ENCODE results near the gene NBAS. TPM values are rescaled to one million over a fixed set of nuclear protein-coding genes. Genes with fewer than 3 reads are reported as not detected.

Gene NBAS
- total RNA-seq, 1 experiment from 2014 or later: 44.2 TPM

DNA sequence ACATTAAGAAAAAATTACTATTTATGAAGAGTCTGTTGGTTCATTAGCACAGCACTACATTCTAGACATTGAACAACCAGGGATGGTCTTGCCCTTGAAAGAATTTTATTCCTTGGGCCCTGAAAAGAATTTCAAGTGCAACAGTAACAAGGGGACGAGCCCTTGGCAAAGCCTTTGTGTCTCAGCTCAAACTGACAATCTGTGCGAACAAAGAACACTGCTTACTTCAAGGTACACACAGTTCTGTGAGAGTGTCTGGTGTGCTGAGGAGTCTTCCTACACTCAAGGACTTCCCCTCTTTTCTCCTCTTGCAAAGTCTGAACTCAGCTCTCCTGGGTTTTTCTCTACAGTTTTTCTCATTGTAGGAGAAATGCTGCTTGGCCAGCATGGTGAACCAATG is 373.4 kb downstream of the NBAS start:
- H3K9me3 ChIP-seq (replicated peaks): no peaks in the 10 kb centered on the region
- H3K4me3 ChIP-seq: no peak overlapping the region
- H3K27me3 ChIP-seq: no peaks in the 10 kb centered on the region
- DNase-seq: no peak
- H3K4me1 ChIP-seq: no peaks in the 10 kb centered on the region
- H3K27ac ChIP-seq: no peak overlapping the region
- H3K36me3 ChIP-seq: 0 out of 2 replicates have a peak, but pooled peaks cover 3% of the 10 kb centered on the region

- 0 out of 2 replicates have a peak, but pooled peaks cover 3% of the 10 kb centered on the region for H3K36me3 ChIP-seq
- H3K27ac ChIP-seq: no peak overlapping the region
- no peaks in the 10 kb centered on the region for H3K9me3 ChIP-seq (replicated peaks)
- no peaks in the 10 kb centered on the region for H3K27me3 ChIP-seq
- no peak for DNase-seq
- H3K4me3 ChIP-seq: no peak overlapping the region
- H3K4me1 ChIP-seq: no peaks in the 10 kb centered on the region
Measured at GRCh38 chr2:15186118-15186517, 375.0 kb downstream of the NBAS start.

GRCh38 chr2:15184491-15184890 is 376.6 kb downstream of the NBAS start:
- Histone ChIP-seq H3K4me1 (no peaks in the 10 kb centered on the region), H3K9me3 (replicated peaks) (no peaks in the 10 kb centered on the region), H3K4me3 (no peak overlapping the region), H3K36me3 (0 out of 2 replicates have a peak, but pooled peaks cover 3% of the 10 kb centered on the region), H3K27me3 (no peaks in the 10 kb centered on the region), H3K27ac (no peak overlapping the region)
- DNase-seq: no peak

GRCh38 chr2:15182275-15182674 is 378.9 kb downstream of the NBAS start:
- Histone ChIP-seq H3K9me3 (replicated peaks) (no peaks in the 10 kb centered on the region), H3K27ac (no peak overlapping the region), H3K27me3 (no peaks in the 10 kb centered on the region)

GRCh38 chr2:15181092-15181745 is 379.9 kb downstream of the NBAS start:
- 0 out of 2 replicates have a peak, but pooled peaks cover 2% of the 10 kb centered on the region for H3K36me3 ChIP-seq
- H3K4me3 ChIP-seq: no peak overlapping the region
- no peaks in the 10 kb centered on the region for H3K4me1 ChIP-seq
- DNase-seq: no peak
- H3K27me3 ChIP-seq: no peaks in the 10 kb centered on the region
- no peak overlapping the region for H3K27ac ChIP-seq
- H3K9me3 ChIP-seq (replicated peaks): no peaks in the 10 kb centered on the region

More at GRCh38 chr2:15182275-15182674, 378.9 kb downstream of the NBAS start:
- DNase-seq: no peak
- H3K4me3 ChIP-seq: no peak overlapping the region
- no peaks in the 10 kb centered on the region for H3K4me1 ChIP-seq
- H3K36me3 ChIP-seq: 0 out of 2 replicates have a peak, but pooled peaks cover 3% of the 10 kb centered on the region

- Histone ChIP-seq H3K36me3 (no peaks in the 10 kb centered on the region), H3K27me3 (no peaks in the 10 kb centered on the region), H3K27ac (no peak overlapping the region), H3K4me1 (no peaks in the 10 kb centered on the region), H3K4me3 (no peak overlapping the region), H3K9me3 (replicated peaks) (no peaks in the 10 kb centered on the region)
- no peak for DNase-seq
Measured at GRCh38 chr2:15180379-15180778, 380.8 kb downstream of the NBAS start.

GRCh38 chr2:15178946-15179345 is 382.2 kb downstream of the NBAS start:
- DNase-seq: no peak
- no peaks in the 10 kb centered on the region for H3K27me3 ChIP-seq
- no peaks in the 10 kb centered on the region for H3K4me1 ChIP-seq
- H3K36me3 ChIP-seq: no peaks in the 10 kb centered on the region
- no peaks in the 10 kb centered on the region for H3K9me3 ChIP-seq (replicated peaks)
- no peak overlapping the region for H3K27ac ChIP-seq
- no peak overlapping the region for H3K4me3 ChIP-seq

DNA sequence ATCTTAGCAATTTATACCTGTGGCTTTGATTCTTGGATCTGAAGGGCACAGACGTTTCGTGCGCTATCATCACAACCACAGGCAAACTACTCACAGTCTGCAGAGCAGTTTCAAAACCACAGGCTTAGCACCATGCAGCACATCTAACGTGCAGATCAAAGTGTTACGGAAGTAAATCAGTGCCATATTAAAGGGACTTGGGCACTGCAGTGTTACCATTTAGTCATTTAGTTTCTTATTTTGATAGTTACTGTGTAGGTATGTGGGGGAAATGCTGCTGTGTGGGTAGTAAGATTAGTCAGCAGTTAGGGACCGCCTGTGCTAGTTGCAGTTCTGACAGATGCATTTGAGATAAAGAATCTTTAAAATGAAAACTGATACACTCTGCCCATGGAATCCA is 384.0 kb downstream of the NBAS start:
- no peak for DNase-seq
- Histone ChIP-seq H3K27ac (no peak overlapping the region), H3K36me3 (no peaks in the 10 kb centered on the region)

GRCh38 chr2:15176604-15177003 is 384.5 kb downstream of the NBAS start:
- no peak overlapping the region for H3K4me3 ChIP-seq
- no peak for DNase-seq
- no peaks in the 10 kb centered on the region for H3K4me1 ChIP-seq

More for the DNA sequence above, 384.0 kb downstream of the NBAS start:
- H3K9me3 ChIP-seq (replicated peaks): no peaks in the 10 kb centered on the region
- no peaks in the 10 kb centered on the region for H3K4me1 ChIP-seq
- no peak overlapping the region for H3K4me3 ChIP-seq
- H3K27me3 ChIP-seq: no peaks in the 10 kb centered on the region

DNA sequence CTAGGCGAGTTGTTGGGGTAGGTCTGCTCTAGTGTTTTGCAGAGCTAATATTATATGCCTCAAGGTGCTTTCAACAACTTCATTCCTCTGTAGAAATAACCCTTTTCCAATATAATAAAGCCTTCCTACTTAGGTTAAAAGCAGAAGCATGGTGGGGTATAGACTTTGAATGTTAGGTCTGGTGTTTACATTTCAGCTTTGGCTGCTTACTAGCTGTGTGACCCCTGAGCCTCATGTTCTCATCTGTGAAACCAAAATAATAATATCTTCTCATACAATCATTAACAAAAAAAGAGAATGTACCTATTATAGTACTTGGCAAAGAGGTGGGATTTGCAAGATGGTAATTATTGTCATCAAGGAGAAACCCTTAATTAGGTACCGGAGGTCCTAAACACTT is 386.6 kb downstream of the NBAS start:
- no peak overlapping the region for H3K4me3 ChIP-seq
- no peaks in the 10 kb centered on the region for H3K4me1 ChIP-seq
- no peaks in the 10 kb centered on the region for H3K27me3 ChIP-seq
- H3K9me3 ChIP-seq (replicated peaks): no peaks in the 10 kb centered on the region
- no peak for DNase-seq
- H3K36me3 ChIP-seq: no peaks in the 10 kb centered on the region
- no peak overlapping the region for H3K27ac ChIP-seq

More at GRCh38 chr2:15176604-15177003, 384.5 kb downstream of the NBAS start:
- Histone ChIP-seq H3K27me3 (no peaks in the 10 kb centered on the region), H3K27ac (no peak overlapping the region), H3K36me3 (no peaks in the 10 kb centered on the region), H3K9me3 (replicated peaks) (no peaks in the 10 kb centered on the region)

DNA sequence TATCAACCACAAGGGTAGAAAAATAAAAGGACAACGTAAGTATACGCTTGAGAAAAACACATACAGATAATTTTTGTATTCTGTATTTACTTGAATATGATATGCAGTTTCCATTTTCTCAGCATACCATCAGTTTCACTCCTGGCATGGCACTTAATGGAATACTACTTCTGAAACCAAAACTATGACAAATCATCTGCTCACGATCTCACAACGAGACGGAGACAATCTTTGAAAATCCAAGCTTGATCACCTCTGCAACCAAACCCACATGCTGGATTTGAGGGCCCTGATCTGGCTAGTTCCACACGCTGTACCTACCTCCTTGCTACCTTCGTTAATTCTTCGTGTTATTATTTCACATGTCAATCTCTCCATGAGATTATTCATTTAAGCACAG is 387.6 kb downstream of the NBAS start:
- H3K4me3 ChIP-seq: no peak overlapping the region
- H3K27me3 ChIP-seq: no peaks in the 10 kb centered on the region
- no peak for DNase-seq
- no peak overlapping the region for H3K27ac ChIP-seq
- H3K9me3 ChIP-seq (replicated peaks): no peaks in the 10 kb centered on the region
- no peaks in the 10 kb centered on the region for H3K4me1 ChIP-seq
- no peaks in the 10 kb centered on the region for H3K36me3 ChIP-seq

DNA sequence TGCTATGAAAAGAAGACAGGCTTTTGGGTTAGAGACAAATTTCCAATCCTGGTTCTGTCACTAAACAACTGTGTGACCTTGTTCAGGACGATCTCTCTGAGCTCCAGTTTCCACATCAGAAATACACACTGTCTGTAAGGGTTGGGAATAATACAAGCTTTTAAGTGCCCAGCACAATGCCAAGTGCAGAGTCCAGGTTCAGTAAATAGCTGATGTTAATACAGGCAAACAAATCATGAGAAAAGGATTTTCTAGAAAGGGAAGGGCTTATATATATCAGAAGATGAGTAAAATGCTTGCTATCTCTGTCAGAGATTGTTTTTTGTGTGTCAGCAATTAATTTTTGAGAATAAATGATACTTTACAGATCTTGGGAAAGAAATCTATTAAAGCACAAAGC is 388.3 kb downstream of the NBAS start:
- no peak for DNase-seq
- Histone ChIP-seq H3K4me1 (no peaks in the 10 kb centered on the region), H3K36me3 (no peaks in the 10 kb centered on the region; the same call in 1 of the 2 replicates), H3K27ac (no peak overlapping the region), H3K9me3 (replicated peaks) (no peaks in the 10 kb centered on the region), H3K27me3 (no peaks in the 10 kb centered on the region), H3K4me3 (no peak overlapping the region)

DNA sequence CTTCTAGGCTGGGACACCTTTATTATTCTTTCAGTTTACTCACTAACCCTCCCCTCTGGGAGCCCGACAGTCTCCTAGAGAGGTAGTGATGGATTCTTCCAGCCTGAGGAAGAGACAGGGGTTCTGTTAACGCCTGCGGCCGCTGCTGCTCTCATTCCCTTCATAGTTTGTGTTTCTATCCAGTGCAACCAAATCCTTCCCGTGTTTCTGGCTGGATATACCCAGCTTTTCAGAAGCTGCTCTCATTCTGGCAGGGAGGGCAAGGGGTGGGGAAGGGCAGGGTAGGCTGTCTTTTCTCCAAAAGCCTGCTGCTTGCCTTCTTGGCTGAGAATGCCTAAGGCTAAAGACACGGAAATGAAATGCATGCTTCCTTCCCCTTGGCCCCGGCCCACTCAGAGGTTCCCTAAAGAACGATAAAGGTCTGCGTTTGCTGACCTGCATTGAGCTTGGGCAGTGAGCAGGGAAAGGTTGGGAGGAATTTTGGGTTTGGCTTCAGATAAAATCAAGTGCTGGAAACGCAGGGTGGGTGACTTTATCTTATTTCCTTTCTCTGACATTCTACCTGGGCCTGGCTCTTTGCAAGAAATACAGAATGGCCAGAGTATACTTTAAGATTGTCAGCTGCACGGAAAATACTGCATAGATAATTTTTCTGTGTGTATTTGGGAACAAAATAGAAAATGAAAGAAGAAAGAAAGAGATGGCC is 390.9 kb downstream of the NBAS start:
- Histone ChIP-seq H3K36me3 (no peaks in the 10 kb centered on the region; the same call in 1 of the 2 replicates), H3K27me3 (no peaks in the 10 kb centered on the region), H3K4me3 (no peak overlapping the region), H3K9me3 (replicated peaks) (no peaks in the 10 kb centered on the region), H3K27ac (no peak overlapping the region), H3K4me1 (no peaks in the 10 kb centered on the region)
- DNase-seq: no peak

DNA sequence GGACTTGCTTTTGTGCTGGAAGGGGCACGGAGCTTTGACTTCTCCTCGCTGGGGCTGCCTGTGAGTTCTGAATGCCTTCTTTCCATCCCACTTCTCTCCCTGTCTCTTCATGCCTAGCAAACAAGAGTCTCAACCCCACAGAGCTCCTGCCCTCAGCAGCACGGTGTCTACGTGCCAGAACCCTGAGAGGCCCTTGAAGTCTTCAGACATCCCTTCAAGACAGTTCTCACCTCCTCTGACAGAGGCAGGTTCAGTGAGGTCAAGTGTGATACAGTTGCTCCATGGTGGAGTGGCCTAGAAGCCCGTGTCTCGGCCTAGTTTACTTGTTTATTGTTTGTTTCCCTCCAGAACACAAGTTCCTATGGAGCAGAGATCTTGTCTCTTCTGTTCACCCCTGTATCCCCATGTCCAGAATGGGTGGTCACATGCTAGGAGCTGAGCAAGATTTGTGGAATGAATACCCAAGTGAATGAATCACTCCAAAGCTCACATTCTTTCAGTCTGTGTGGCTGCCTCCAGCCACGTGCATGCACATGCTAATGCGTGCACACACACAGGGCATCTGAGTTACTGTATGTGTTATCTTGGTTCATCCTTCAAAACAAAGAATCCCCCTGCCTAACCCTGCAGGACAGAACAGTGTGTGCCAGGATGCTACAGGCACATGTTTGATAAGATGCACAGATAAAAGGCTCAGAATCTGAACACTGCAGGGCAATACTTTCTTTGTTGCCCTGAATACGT is 391.6 kb downstream of the NBAS start:
- DNase-seq: peak in 1 of 2 experiments; percentile 20
- no peaks in the 10 kb centered on the region for H3K9me3 ChIP-seq (replicated peaks)
- no peaks in the 10 kb centered on the region; the same call in 1 of the 2 replicates for H3K36me3 ChIP-seq
- H3K27me3 ChIP-seq: no peaks in the 10 kb centered on the region
- H3K4me1 ChIP-seq: no peaks in the 10 kb centered on the region
- no peak overlapping the region for H3K27ac ChIP-seq
- no peak overlapping the region for H3K4me3 ChIP-seq

GRCh38 chr2:15168116-15168515 is 393.0 kb downstream of the NBAS start:
- no peak for DNase-seq
- Histone ChIP-seq H3K27me3 (no peaks in the 10 kb centered on the region), H3K36me3 (no peaks in the 10 kb centered on the region; the same call in 1 of the 2 replicates), H3K4me1 (no peaks in the 10 kb centered on the region), H3K9me3 (replicated peaks) (no peaks in the 10 kb centered on the region), H3K4me3 (no peak overlapping the region), H3K27ac (no peak overlapping the region)
